IPS-15b (cell line): ENCODE results near the gene TRMT2A.

Experiments used
- H3K27me3 ChIP-seq: one replicate; pipeline ENCODE4 v1.6.1; 2013; ENCODE audit warnings: low read length; ENCODE audit not compliant: control insufficient read depth, insufficient read depth
- H3K36me3 ChIP-seq: one replicate; pipeline ENCODE4 v1.6.1; 2013; ENCODE audit warnings: low read length; ENCODE audit not compliant: control insufficient read depth, insufficient read depth
- H3K4me1 ChIP-seq: one replicate; pipeline ENCODE4 v1.6.1; 2013; ENCODE audit warnings: mild to moderate bottlenecking, low read length; ENCODE audit not compliant: control insufficient read depth, insufficient read depth
- H3K4me3 ChIP-seq: one replicate; pipeline ENCODE4 v1.5.1; 2013; ENCODE audit warnings: low read depth, low read length
- H3K9ac ChIP-seq: one replicate; pipeline ENCODE4 v1.6.1; 2013; ENCODE audit warnings: low read depth, mild to moderate bottlenecking, low read length
- H3K9me3 ChIP-seq: one replicate; pipeline ENCODE4 v1.6.1; 2013; ENCODE audit warnings: mild to moderate bottlenecking, low read length; ENCODE audit not compliant: control insufficient read depth, insufficient read depth

TRMT2A gene

GRCh38 chr22:20063271-20064139 lies 53.5 kb downstream of the TRMT2A start:
- Histone ChIP-seq H3K4me3 (no peak overlapping the region), H3K9me3 (no peaks in the 10 kb centered on the region), H3K36me3 (no peaks in the 10 kb centered on the region), H3K9ac (no peak overlapping the region), H3K4me1 (no peaks in the 10 kb centered on the region), H3K27me3 (no peaks in the 10 kb centered on the region)

- Histone ChIP-seq H3K4me1 (no peaks in the 10 kb centered on the region), H3K36me3 (no peaks in the 10 kb centered on the region), H3K9me3 (no peaks in the 10 kb centered on the region), H3K4me3 (no peak overlapping the region), H3K27me3 (no peaks in the 10 kb centered on the region), H3K9ac (no peak overlapping the region)
Measured at GRCh38 chr22:20062766-20063083, 54.3 kb downstream of the TRMT2A start.

- Histone ChIP-seq H3K36me3 (no peaks in the 10 kb centered on the region), H3K4me1 (no peaks in the 10 kb centered on the region), H3K9me3 (no peaks in the 10 kb centered on the region), H3K27me3 (no peaks in the 10 kb centered on the region), H3K4me3 (no peak overlapping the region), H3K9ac (no peak overlapping the region)
Measured at GRCh38 chr22:20062043-20062765, 54.8 kb downstream of the TRMT2A start.
